Esophagus squamous epithelium (tissue), 5 donors: ENCODE data around the gene SLC25A15. TPM values are rescaled to one million over a fixed set of nuclear protein-coding genes. Genes with fewer than 3 reads are reported as not detected.

Experiments
- DNase-seq: peaks from one replicate; lab custom pipeline; 2025; lab: John Stamatoyannopoulos, UW
- H3K27ac ChIP-seq, 4 donors: fragments of 200-600 bp; sonication (generic); one replicate each; pipeline ENCODE4 v1.5.1; 2016 to 2019; ENCODE audit warnings: mild to moderate bottlenecking in 1 of 4
- H3K27me3 ChIP-seq, 4 donors: fragments of 200-600 bp; sonication (generic); 1 replicate in 3 of 4; 2 replicates in 1 of 4; pipeline versions ENCODE4 v1.5.1 to v1.6.0; 2017 to 2021; ENCODE audit warnings: antibody characterized with exemption in 1 of 4
- H3K36me3 ChIP-seq, 3 donors: fragments of 200-600 bp; sonication (generic); one replicate each; pipeline ENCODE4 v1.5.1; 2016 to 2019
- H3K4me1 ChIP-seq, 3 donors: fragments of 200-600 bp; sonication (generic); one replicate each; pipeline ENCODE4 v1.5.1; 2017 to 2019
- H3K4me3 ChIP-seq, 4 donors: fragments of 200-600 bp; sonication (generic); 1 replicate in 3 of 4; 2 replicates in 1 of 4; pipeline ENCODE4 v1.5.1; 2016 to 2019; ENCODE audit warnings: mild to moderate bottlenecking in 2 of 4, moderate library complexity in 1 of 4
- H3K9me3 ChIP-seq, 3 donors: fragments of 200-600 bp; sonication (generic); one replicate each; pipeline ENCODE4 v1.5.1; 2016 to 2019
- POLR2A ChIP-seq, 4 donors: fragments of 450-650 bp; IDR thresholded peaks; one replicate each; pipeline ENCODE4 v1.6.1; 2017; ENCODE audit warnings: antibody characterized with exemption in 4 of 4, mild to moderate bottlenecking in 4 of 4, moderate library complexity in 3 of 4
- WGBS, 2 donors: methylation state at CpG; one replicate each; pipeline ENCODE4 v1.1.5; 2018; 5-methylcytosine and 5-hydroxymethylcytosine counted together
- intact Hi-C: fragments of 100-400 bp; cut with DNase I; formaldehyde crosslinking; loops from one replicate; pipeline ENCODE4 v1.15.0; 2022
- total RNA-seq, 4 donors: library from RNA; depleted of rRNA; stranded (reverse); fragments of >200 nt; gene quantifications; one replicate each; pipeline ENCODE4 v1.1.0, GENCODE V29; 2016
- TF ChIP-seq, protein P1 (sequence below), 6 experiments: fragments of 450-650 bp in 4 of 6; fragments of 200-600 bp in 2 of 6; sonication (generic) in 2 of 6; IDR thresholded peaks; one replicate each; pipeline ENCODE4 v1.5.1; 2016 to 2019; ENCODE audit warnings: antibody characterized with exemption in 6 of 6, mild to moderate bottlenecking in 4 of 6, moderate library complexity in 4 of 6
- donor health status: DM: yes; HTN: yes; CAD: no.

Gene SLC25A15
- total RNA-seq, 4 donors from 2014 or later = 6.4 to 12.1 (median 9.8) TPM

DNA sequence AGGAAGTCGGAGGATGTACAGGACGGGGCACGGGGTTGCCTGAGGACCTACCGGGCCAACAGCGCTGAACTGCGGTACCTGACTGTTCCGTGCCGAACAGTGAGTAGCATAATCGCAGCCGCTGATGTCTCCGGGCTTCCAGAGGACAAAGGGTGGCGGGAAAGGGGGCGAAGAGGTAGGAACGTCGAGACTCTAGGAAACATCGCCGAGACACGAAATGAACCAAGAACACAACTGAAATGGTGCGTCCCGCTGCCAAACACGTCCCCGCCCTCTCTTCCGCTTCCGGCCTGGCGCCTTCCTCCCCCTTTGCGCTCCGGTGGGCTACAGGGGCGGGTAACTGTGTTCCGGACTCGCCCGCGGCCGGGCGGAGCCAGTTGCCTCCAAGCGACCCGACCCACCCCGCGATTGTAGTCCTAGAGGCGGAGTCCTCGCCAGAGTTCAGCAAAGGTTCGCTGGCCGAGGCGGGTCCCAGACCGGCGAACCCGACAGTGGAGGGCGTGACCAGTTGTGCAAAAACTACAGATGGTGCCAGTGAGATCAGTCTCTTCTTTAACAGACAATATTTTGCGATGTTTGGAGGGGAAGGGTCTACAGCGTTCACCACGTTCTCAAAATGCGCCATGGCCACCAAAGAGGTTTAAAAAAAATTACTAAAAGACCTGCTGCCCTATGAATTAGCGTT lies 18.3 kb upstream of the SLC25A15 start, which contains the start of gene MRPS31:
TSS of gene MRPS31 (minus strand) at position 257 of the 685 bp plus-strand sequence. CDS start at position 203, 54 bp downstream.
- WGBS, 2 donors = 0% methylated on average over 24 to 26 of the region's 52 CpGs
- H3K36me3 ChIP-seq = peaks cover 0 to 7% (median 0%) of the 10 kb centered on the region in 3 donors
- intact Hi-C loops = no loop called here
- DNase-seq = peak; percentile 85
- TF ChIP-seq, protein P1, sequence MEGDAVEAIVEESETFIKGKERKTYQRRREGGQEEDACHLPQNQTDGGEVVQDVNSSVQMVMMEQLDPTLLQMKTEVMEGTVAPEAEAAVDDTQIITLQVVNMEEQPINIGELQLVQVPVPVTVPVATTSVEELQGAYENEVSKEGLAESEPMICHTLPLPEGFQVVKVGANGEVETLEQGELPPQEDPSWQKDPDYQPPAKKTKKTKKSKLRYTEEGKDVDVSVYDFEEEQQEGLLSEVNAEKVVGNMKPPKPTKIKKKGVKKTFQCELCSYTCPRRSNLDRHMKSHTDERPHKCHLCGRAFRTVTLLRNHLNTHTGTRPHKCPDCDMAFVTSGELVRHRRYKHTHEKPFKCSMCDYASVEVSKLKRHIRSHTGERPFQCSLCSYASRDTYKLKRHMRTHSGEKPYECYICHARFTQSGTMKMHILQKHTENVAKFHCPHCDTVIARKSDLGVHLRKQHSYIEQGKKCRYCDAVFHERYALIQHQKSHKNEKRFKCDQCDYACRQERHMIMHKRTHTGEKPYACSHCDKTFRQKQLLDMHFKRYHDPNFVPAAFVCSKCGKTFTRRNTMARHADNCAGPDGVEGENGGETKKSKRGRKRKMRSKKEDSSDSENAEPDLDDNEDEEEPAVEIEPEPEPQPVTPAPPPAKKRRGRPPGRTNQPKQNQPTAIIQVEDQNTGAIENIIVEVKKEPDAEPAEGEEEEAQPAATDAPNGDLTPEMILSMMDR (IDR thresholded peaks at IDR 0.05) = peak in 1 of 6 experiments; percentile 19
- peak in 3 of 4 donors; percentile 16 to 72 (median 16) for TF ChIP-seq POLR2A (IDR thresholded peaks at IDR 0.05)
- H3K4me3 ChIP-seq = peak within 1 kb of the TSS; percentile 67 to 90 (median 78)
- H3K27ac ChIP-seq = peak within 1 kb of the TSS; percentile 86 to 96 (median 92)
- H3K4me1 ChIP-seq = peaks cover 0 to 14% (median 11%) of the 10 kb centered on the region in 3 donors
- no peaks in the 10 kb centered on the region for H3K9me3 ChIP-seq
- H3K27me3 ChIP-seq = no peaks in the 10 kb centered on the region

- DNase-seq = no peak
- WGBS, 2 donors = 85 to 88% methylated on average over 4 of the region's 6 CpGs
- intact Hi-C loops = no loop called here
Measured at GRCh38 chr13:40772765-40773473, 16.5 kb upstream of the SLC25A15 start.

DNA sequence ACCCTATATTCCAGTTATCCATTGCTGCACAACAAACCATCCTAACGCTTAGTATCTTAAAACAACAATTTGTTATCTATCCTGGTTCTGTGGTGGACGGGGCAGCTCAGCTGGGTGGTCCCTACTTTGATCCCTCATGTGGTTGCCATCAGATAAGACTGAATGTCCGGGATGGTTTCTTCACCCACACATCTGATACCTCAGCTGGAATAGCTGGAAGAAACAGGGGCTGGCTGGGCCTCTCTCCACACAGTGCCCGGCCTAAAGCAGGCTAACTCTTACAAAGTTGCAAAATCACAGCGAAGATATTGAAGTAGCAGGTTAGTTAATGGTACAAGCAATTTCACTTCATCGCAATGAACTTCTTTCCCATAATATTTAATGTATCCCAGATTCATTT lies 14.7 kb upstream of the SLC25A15 start:
- Histone ChIP-seq H3K4me3 (no peak overlapping the region), H3K9me3 (no peaks in the 10 kb centered on the region), H3K4me1 (peaks cover 0 to 22% (median 17%) of the 10 kb centered on the region in 3 donors), H3K27me3 (no peaks in the 10 kb centered on the region), H3K27ac (no peak overlapping the region), H3K36me3 (no peaks in the 10 kb centered on the region)
- DNase-seq = no peak
- 78 to 82% methylated on average over 6 of the region's 6 CpGs for WGBS, 2 donors
- TF ChIP-seq, protein P1 (IDR thresholded peaks at IDR 0.05) = no peak
- no peak for TF ChIP-seq POLR2A (IDR thresholded peaks at IDR 0.05)
- intact Hi-C loops = no loop called here

More at GRCh38 chr13:40772765-40773473, 16.5 kb upstream of the SLC25A15 start:
- H3K27me3 ChIP-seq = no peaks in the 10 kb centered on the region
- H3K4me3 ChIP-seq = no peak overlapping the region
- peaks cover 0 to 22% (median 20%) of the 10 kb centered on the region in 3 donors for H3K4me1 ChIP-seq
- no peak overlapping the region for H3K27ac ChIP-seq
- H3K36me3 ChIP-seq = no peaks in the 10 kb centered on the region
- TF ChIP-seq, protein P1 (IDR thresholded peaks at IDR 0.05) = no peak
- H3K9me3 ChIP-seq = no peaks in the 10 kb centered on the region

- peak overlapping the region in 2 of 4 donors; percentile 48 to 58 for H3K27ac ChIP-seq
- WGBS, 2 donors = 60 to 65% methylated on average over 3 to 6 of the region's 7 CpGs
- intact Hi-C loops = no loop called here
- H3K36me3 ChIP-seq = no peaks in the 10 kb centered on the region
- no peak for TF ChIP-seq POLR2A (IDR thresholded peaks at IDR 0.05)
- TF ChIP-seq, protein P1 (IDR thresholded peaks at IDR 0.05) = no peak
- no peaks in the 10 kb centered on the region for H3K27me3 ChIP-seq
- H3K4me3 ChIP-seq = no peak overlapping the region
- peaks cover 0 to 22% (median 9%) of the 10 kb centered on the region in 3 donors for H3K4me1 ChIP-seq
- H3K9me3 ChIP-seq = no peaks in the 10 kb centered on the region
- DNase-seq = no peak
Measured at GRCh38 chr13:40776232-40776631, 13.2 kb upstream of the SLC25A15 start.
